Stimulated activated CD4-positive, alpha-beta T cell treated with anti-CD3 and anti-CD28 coated beads, Interleukin-12 subunit alpha, Interleukin-12 subunit beta, amount 100 ng/mL, for 48 hours (primary cell): Measurements from ENCODE around the gene PHACTR3.

ENCODE experiments used
- DNase-seq, 3 donors: peaks; one replicate each; pipeline ENCODE4 v3.0.0-alpha.2; 2020; ENCODE audit warnings: low read depth in 2 of 3, low spot score in 1 of 3

The PHACTR3 gene

GRCh38 chr20:59573837-59574236 is 30.5 kb upstream of the PHACTR3 start:
- DNase-seq, result no peak

- no peak for DNase-seq
Measured at GRCh38 chr20:59574308-59574707, 30.0 kb upstream of the PHACTR3 start.

GRCh38 chr20:59575216-59575615 is 29.1 kb upstream of the PHACTR3 start:
- no peak for DNase-seq

- no peak for DNase-seq
Measured at GRCh38 chr20:59575653-59576052, 28.7 kb upstream of the PHACTR3 start.

GRCh38 chr20:59576216-59576953 is 28.0 kb upstream of the PHACTR3 start:
- DNase-seq, result no peak

GRCh38 chr20:59577037-59577808 is 27.1 kb upstream of the PHACTR3 start:
- no peak for DNase-seq

- no peak for DNase-seq
Measured at GRCh38 chr20:59577809-59578435, 26.4 kb upstream of the PHACTR3 start.

- DNase-seq, result no peak
Measured at GRCh38 chr20:59578436-59579403, 25.6 kb upstream of the PHACTR3 start.

- DNase-seq, result no peak
Measured at GRCh38 chr20:59579404-59580145, 24.8 kb upstream of the PHACTR3 start.

- DNase-seq, result no peak
Measured at GRCh38 chr20:59580146-59580946, 24.0 kb upstream of the PHACTR3 start.

- DNase-seq, result no peak
Measured at GRCh38 chr20:59580991-59581401, 23.3 kb upstream of the PHACTR3 start.

- DNase-seq, result no peak
Measured at GRCh38 chr20:59581993-59582679, 22.2 kb upstream of the PHACTR3 start.

- DNase-seq, result no peak
Measured at GRCh38 chr20:59583428-59584277, 20.7 kb upstream of the PHACTR3 start.

GRCh38 chr20:59584278-59584925 is 19.9 kb upstream of the PHACTR3 start:
- DNase-seq, result no peak

GRCh38 chr20:59585714-59586409 is 18.5 kb upstream of the PHACTR3 start:
- DNase-seq, result no peak

- no peak for DNase-seq
Measured at GRCh38 chr20:59586613-59587012, 17.7 kb upstream of the PHACTR3 start.

- no peak for DNase-seq
Measured at GRCh38 chr20:59587570-59587969, 16.8 kb upstream of the PHACTR3 start.
